ENCODE data around the gene TM4SF4. TPM values are rescaled to one million over a fixed set of nuclear protein-coding genes. Genes with fewer than 3 reads are reported as not detected.

TM4SF4 gene
- total and polyA plus RNA-seq, 4 donors = 184 to 230 (median 208) TPM

DNA sequence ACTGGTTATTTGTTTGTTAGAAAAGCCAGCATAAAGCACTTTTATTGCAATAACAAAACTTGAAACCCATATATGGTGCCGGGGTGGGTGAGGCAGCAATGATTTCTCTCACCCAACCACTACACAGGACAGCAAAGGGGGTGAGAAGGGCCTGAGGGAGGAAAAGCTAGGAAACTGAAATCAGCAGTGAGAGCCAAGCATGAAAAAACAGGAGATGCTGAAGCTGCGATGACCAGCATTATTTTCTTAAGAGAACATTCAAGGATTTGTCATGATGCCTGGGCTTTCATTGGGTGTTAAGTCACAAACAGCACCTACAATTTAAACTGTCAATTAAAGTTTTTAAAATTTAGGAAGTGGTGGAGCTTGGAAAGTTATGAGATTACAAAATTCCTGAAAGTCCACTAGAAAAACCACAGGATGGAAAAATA, 11.9 kb upstream of the TM4SF4 start:
- no peak overlapping the region for H3K9ac ChIP-seq (ENCODE audit: low read depth in 1 of 2, low read length in 2 of 2)
- 94% methylated on average over 2 of the region's 2 CpGs for WGBS
- H3K27me3 ChIP-seq (ENCODE audit: control insufficient read depth in 4 of 4, insufficient read depth in 4 of 4, low read length in 3 of 4) = no peaks in the 10 kb centered on the region
- H3K9me3 ChIP-seq (ENCODE audit: control insufficient read depth in 4 of 4, low read length in 3 of 4) = no peaks in the 10 kb centered on the region
- no peak for DNase-seq (ENCODE audit: low spot score)
- no peak overlapping the region for H3K4me3 ChIP-seq (ENCODE audit: low read depth in 1 of 3, low read length in 3 of 3)
- no peak overlapping the region for H3K27ac ChIP-seq (ENCODE audit: low read depth in 1 of 2, low read length in 2 of 2)
- no peaks in the 10 kb centered on the region for H3K36me3 ChIP-seq (ENCODE audit: control insufficient read depth in 4 of 4, insufficient read depth in 3 of 4, low read depth in 1 of 4, low read length in 3 of 4)
- H3K4me1 ChIP-seq (ENCODE audit: control insufficient read depth in 4 of 4, insufficient read depth in 4 of 4, low read length in 3 of 4) = peaks cover 0 to 3% (median under 1%) of the 10 kb centered on the region in 4 donors
- TF ChIP-seq RXRA (IDR thresholded peaks at IDR 0.05) (no peak), GABPA (IDR thresholded peaks at IDR 0.05 in 1 of 2, conservative IDR thresholded peaks at IDR 0.05 in 1 of 2) (no peak), SP1 (IDR thresholded peaks at IDR 0.05) (no peak), EGR1 (IDR thresholded peaks at IDR 0.05; ENCODE audit: low read depth in 2 of 2) (no peak), MAX (IDR thresholded peaks at IDR 0.05) (no peak), ATF3 (IDR thresholded peaks at IDR 0.05) (no peak), FOXA1 (IDR thresholded peaks at IDR 0.05) (no peak), FOXA2 (IDR thresholded peaks at IDR 0.05) (no peak), NR2F2 (IDR thresholded peaks at IDR 0.05) (no peak), HNF4G (IDR thresholded peaks at IDR 0.05) (no peak), YY1 (IDR thresholded peaks at IDR 0.05) (no peak), RAD21 (IDR thresholded peaks at IDR 0.05) (no peak), HNF4A (conservative IDR thresholded peaks at IDR 0.05) (no peak), TAF1 (conservative IDR thresholded peaks at IDR 0.05) (no peak), JUND (IDR thresholded peaks at IDR 0.05) (no peak)
- TF ChIP-seq, protein P1, sequence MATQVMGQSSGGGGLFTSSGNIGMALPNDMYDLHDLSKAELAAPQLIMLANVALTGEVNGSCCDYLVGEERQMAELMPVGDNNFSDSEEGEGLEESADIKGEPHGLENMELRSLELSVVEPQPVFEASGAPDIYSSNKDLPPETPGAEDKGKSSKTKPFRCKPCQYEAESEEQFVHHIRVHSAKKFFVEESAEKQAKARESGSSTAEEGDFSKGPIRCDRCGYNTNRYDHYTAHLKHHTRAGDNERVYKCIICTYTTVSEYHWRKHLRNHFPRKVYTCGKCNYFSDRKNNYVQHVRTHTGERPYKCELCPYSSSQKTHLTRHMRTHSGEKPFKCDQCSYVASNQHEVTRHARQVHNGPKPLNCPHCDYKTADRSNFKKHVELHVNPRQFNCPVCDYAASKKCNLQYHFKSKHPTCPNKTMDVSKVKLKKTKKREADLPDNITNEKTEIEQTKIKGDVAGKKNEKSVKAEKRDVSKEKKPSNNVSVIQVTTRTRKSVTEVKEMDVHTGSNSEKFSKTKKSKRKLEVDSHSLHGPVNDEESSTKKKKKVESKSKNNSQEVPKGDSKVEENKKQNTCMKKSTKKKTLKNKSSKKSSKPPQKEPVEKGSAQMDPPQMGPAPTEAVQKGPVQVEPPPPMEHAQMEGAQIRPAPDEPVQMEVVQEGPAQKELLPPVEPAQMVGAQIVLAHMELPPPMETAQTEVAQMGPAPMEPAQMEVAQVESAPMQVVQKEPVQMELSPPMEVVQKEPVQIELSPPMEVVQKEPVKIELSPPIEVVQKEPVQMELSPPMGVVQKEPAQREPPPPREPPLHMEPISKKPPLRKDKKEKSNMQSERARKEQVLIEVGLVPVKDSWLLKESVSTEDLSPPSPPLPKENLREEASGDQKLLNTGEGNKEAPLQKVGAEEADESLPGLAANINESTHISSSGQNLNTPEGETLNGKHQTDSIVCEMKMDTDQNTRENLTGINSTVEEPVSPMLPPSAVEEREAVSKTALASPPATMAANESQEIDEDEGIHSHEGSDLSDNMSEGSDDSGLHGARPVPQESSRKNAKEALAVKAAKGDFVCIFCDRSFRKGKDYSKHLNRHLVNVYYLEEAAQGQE (IDR thresholded peaks at IDR 0.05) = no peak
- TF ChIP-seq, protein P2, sequence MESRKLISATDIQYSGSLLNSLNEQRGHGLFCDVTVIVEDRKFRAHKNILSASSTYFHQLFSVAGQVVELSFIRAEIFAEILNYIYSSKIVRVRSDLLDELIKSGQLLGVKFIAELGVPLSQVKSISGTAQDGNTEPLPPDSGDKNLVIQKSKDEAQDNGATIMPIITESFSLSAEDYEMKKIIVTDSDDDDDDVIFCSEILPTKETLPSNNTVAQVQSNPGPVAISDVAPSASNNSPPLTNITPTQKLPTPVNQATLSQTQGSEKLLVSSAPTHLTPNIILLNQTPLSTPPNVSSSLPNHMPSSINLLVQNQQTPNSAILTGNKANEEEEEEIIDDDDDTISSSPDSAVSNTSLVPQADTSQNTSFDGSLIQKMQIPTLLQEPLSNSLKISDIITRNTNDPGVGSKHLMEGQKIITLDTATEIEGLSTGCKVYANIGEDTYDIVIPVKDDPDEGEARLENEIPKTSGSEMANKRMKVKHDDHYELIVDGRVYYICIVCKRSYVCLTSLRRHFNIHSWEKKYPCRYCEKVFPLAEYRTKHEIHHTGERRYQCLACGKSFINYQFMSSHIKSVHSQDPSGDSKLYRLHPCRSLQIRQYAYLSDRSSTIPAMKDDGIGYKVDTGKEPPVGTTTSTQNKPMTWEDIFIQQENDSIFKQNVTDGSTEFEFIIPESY (IDR thresholded peaks at IDR 0.05) = no peak
- TF ChIP-seq, protein P3, sequence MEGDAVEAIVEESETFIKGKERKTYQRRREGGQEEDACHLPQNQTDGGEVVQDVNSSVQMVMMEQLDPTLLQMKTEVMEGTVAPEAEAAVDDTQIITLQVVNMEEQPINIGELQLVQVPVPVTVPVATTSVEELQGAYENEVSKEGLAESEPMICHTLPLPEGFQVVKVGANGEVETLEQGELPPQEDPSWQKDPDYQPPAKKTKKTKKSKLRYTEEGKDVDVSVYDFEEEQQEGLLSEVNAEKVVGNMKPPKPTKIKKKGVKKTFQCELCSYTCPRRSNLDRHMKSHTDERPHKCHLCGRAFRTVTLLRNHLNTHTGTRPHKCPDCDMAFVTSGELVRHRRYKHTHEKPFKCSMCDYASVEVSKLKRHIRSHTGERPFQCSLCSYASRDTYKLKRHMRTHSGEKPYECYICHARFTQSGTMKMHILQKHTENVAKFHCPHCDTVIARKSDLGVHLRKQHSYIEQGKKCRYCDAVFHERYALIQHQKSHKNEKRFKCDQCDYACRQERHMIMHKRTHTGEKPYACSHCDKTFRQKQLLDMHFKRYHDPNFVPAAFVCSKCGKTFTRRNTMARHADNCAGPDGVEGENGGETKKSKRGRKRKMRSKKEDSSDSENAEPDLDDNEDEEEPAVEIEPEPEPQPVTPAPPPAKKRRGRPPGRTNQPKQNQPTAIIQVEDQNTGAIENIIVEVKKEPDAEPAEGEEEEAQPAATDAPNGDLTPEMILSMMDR (IDR thresholded peaks at IDR 0.05; ENCODE audit: low read depth, low read length, missing input control) = no peak

All from liver (tissue), 9 donors.